Sigmoid colon (tissue), 7 donors: ENCODE results near the gene SERTAD1. TPM values are rescaled to one million over a fixed set of nuclear protein-coding genes. Genes with fewer than 3 reads are reported as not detected.

ENCODE experiments used
- DNase-seq: peaks from one replicate; pipeline ENCODE4 v3.0.0-alpha.2; 2019
- H3K27ac ChIP-seq, 4 donors: fragments of 200-600 bp; sonication (generic); one replicate each; pipeline ENCODE4 v1.5.1; 2016 to 2019; ENCODE audit warnings: mild to moderate bottlenecking in 1 of 4
- H3K27me3 ChIP-seq, 3 donors: fragments of 200-600 bp; sonication (generic); one replicate each; pipeline ENCODE4 v1.5.1; 2019; ENCODE audit warnings: mild to moderate bottlenecking in 1 of 3
- H3K36me3 ChIP-seq, 4 donors: fragments of 200-600 bp; sonication (generic); one replicate each; pipeline ENCODE4 v1.5.1; 2016 to 2019
- H3K4me1 ChIP-seq, 4 donors: fragments of 200-600 bp; sonication (generic); one replicate each; pipeline ENCODE4 v1.5.1; 2017 to 2019
- H3K4me3 ChIP-seq, 4 donors: fragments of 200-600 bp; sonication (generic); one replicate each; pipeline ENCODE4 v1.5.1; 2017 to 2019; ENCODE audit warnings: mild to moderate bottlenecking in 2 of 4, moderate library complexity in 1 of 4
- H3K9me3 ChIP-seq, 4 donors: fragments of 200-600 bp in 3 of 4; sonication (generic) in 3 of 4; one replicate each; pipeline versions ENCODE4 v1.5.1 to v1.6.1; 2013 to 2019
- CTCF ChIP-seq, 4 experiments: fragments of 450-650 bp in 3 of 4; fragments of 200-600 bp in 1 of 4; IDR thresholded peaks; one replicate each; pipeline ENCODE4 v1.5.1; 2016 to 2019; ENCODE audit warnings: antibody characterized with exemption in 4 of 4, mild to moderate bottlenecking in 3 of 4, moderate library complexity in 2 of 4
- EP300 ChIP-seq, 4 donors: sonication (generic); formaldehyde crosslinking; IDR thresholded peaks; one replicate each; pipeline ENCODE4 v1.6.1; 2017; ENCODE audit warnings: antibody characterized with exemption in 4 of 4
- POLR2A ChIP-seq, 2 donors: fragments of 450-650 bp; IDR thresholded peaks; one replicate each; pipeline ENCODE4 v1.6.1; 2016; ENCODE audit warnings: antibody characterized with exemption in 2 of 2, mild to moderate bottlenecking in 2 of 2, moderate library complexity in 2 of 2
- POLR2AphosphoS5 ChIP-seq, 4 donors: sonication (generic); formaldehyde crosslinking; IDR thresholded peaks; one replicate each; pipeline ENCODE4 v1.6.1; 2017; ENCODE audit warnings: antibody characterized with exemption in 4 of 4
- WGBS, 2 donors: extraction: QIAGEN DNeasy Blood & Tissue Kit; methylation state at CpG; one replicate each; pipeline ENCODE4 v1.1.7; 2013; 5-methylcytosine and 5-hydroxymethylcytosine counted together
- intact Hi-C: fragments of 100-400 bp; cut with DNase I; formaldehyde crosslinking; loops from one replicate; pipeline ENCODE4 v1.15.1; 2023
- polyA plus RNA-seq, 3 donors: library from polyadenylated mRNA; stranded (reverse); fragments of 200-250 nt; gene quantifications; one replicate each; pipeline ENCODE4 v1.2.3, GENCODE V29; 2013
- total RNA-seq, 4 donors: library from RNA; depleted of rRNA; stranded (reverse); fragments of >200 nt; gene quantifications; one replicate each; pipeline ENCODE4 v1.1.0, GENCODE V29; 2016
- donor health status: healthy with polysubstance abuse.
- donor health status: Bipolar disorder and iron deficiency.
- donor health status: healthy.

SERTAD1 gene
- total RNA-seq (10 to 100 TPM; 10.2 to 29.2 (median 15.7) TPM), polyA plus RNA-seq (10 to 100 TPM; 14.4 to 44.4 (median 24.0) TPM)

- Histone ChIP-seq H3K27me3 (no peaks in the 10 kb centered on the region), H3K9me3 (no peaks in the 10 kb centered on the region), H3K4me3 (peak within 1 kb of the TSS; percentile 61 to 98 (median 86)), H3K36me3 (peaks cover 6 to 12% (median 9%) of the 10 kb centered on the region in 4 donors), H3K4me1 (peaks cover 0 to 47% (median 37%) of the 10 kb centered on the region in 4 donors), H3K27ac (peak within 1 kb of the TSS; percentile 95 to 100 (median 99))
- TF ChIP-seq CTCF (IDR thresholded peaks at IDR 0.05) (peak; percentile 64 to 93 (median 88)), POLR2AphosphoS5 (IDR thresholded peaks at IDR 0.05) (peak; percentile 98 to 99 (median 99)), POLR2A (IDR thresholded peaks at IDR 0.05) (peak; percentile 94 to 98), EP300 (IDR thresholded peaks at IDR 0.05) (no peak)
- intact Hi-C loops = loop anchor here (1.0 to 10.0 kb wide), 2 partner anchors 18 to 141 kb away; partner anchors contain the start of gene AKT2
- 0% methylated on average over 75 of the region's 75 CpGs for WGBS, 2 donors
- peak; percentile 100 for DNase-seq
Measured at GRCh38 chr19:40425450-40426287, at the start of gene SERTAD1. Gene SERTAD1, minus strand, starts transcription at chr19:40425992. Its CDS starts 2,446 bp downstream, at chr19:40423546.

- WGBS, 2 donors = 88 to 89% methylated on average over 4 of the region's 4 CpGs
- TF ChIP-seq CTCF (IDR thresholded peaks at IDR 0.05) = no peak
- no peak for TF ChIP-seq POLR2A (IDR thresholded peaks at IDR 0.05)
- TF ChIP-seq EP300 (IDR thresholded peaks at IDR 0.05) = no peak
- TF ChIP-seq POLR2AphosphoS5 (IDR thresholded peaks at IDR 0.05) = no peak
Measured at GRCh38 chr19:40474737-40475136, 48.9 kb upstream of the SERTAD1 start.

GRCh38 chr19:40472516-40472915 is 46.7 kb upstream of the SERTAD1 start:
- Histone ChIP-seq H3K9me3 (no peaks in the 10 kb centered on the region), H3K4me3 (no peak overlapping the region), H3K27ac (no peak overlapping the region), H3K4me1 (peaks cover 0 to 3% (median 1%) of the 10 kb centered on the region in 4 donors), H3K27me3 (no peaks in the 10 kb centered on the region), H3K36me3 (no peaks in the 10 kb centered on the region)
- intact Hi-C loops = no loop called here
- no peak for TF ChIP-seq POLR2A (IDR thresholded peaks at IDR 0.05)
- no peak for TF ChIP-seq POLR2AphosphoS5 (IDR thresholded peaks at IDR 0.05)
- TF ChIP-seq CTCF (IDR thresholded peaks at IDR 0.05) = no peak
- no peak for TF ChIP-seq EP300 (IDR thresholded peaks at IDR 0.05)
- 93 to 95% methylated on average over 13 of the region's 13 CpGs for WGBS, 2 donors
- no peak for DNase-seq

More at GRCh38 chr19:40474737-40475136, 48.9 kb upstream of the SERTAD1 start:
- H3K27me3 ChIP-seq = no peaks in the 10 kb centered on the region
- H3K9me3 ChIP-seq = no peaks in the 10 kb centered on the region
- no peak overlapping the region for H3K27ac ChIP-seq
- no peak overlapping the region for H3K4me3 ChIP-seq
- no peaks in the 10 kb centered on the region for H3K4me1 ChIP-seq
- H3K36me3 ChIP-seq = no peaks in the 10 kb centered on the region
- DNase-seq = no peak
- intact Hi-C loops = no loop called here

GRCh38 chr19:40471111-40471510 is 45.3 kb upstream of the SERTAD1 start:
- intact Hi-C loops = no loop called here
- Histone ChIP-seq H3K27me3 (no peaks in the 10 kb centered on the region), H3K27ac (no peak overlapping the region), H3K36me3 (no peaks in the 10 kb centered on the region), H3K4me3 (no peak overlapping the region), H3K9me3 (no peaks in the 10 kb centered on the region), H3K4me1 (peaks cover 0 to 13% (median 13%) of the 10 kb centered on the region in 4 donors)
- no peak for DNase-seq
- TF ChIP-seq POLR2A (IDR thresholded peaks at IDR 0.05) (no peak), POLR2AphosphoS5 (IDR thresholded peaks at IDR 0.05) (no peak), CTCF (IDR thresholded peaks at IDR 0.05) (no peak), EP300 (IDR thresholded peaks at IDR 0.05) (no peak)
- 95 to 96% methylated on average over 3 of the region's 3 CpGs for WGBS, 2 donors
